NT2/D1 (cell line): ENCODE data around the gene TTC4.

Experiments
- SUZ12 ChIP-seq: IDR thresholded peaks from 2 replicates; pipeline ENCODE4 v1.6.1; 2011; ENCODE audit not compliant: insufficient read length, insufficient read depth; ENCODE audit errors: extremely low read depth
- YY1 ChIP-seq: IDR thresholded peaks from 2 replicates; pipeline ENCODE4 v1.6.1; 2011; ENCODE audit not compliant: insufficient read length, insufficient read depth

GRCh38 chr1:54708385-54708784 lies 7.3 kb upstream of the TTC4 start:
- TF ChIP-seq SUZ12 (no peak), YY1 (no peak)
